SK-N-MC (cell line): ENCODE data around the gene CAVIN1.

Source experiments
- EZH2 ChIP-seq: fragments of 200-600 bp; sonication (generic); IDR thresholded peaks from one replicate; pipeline ENCODE4 v1.6.1; 2017; ENCODE audit warnings: antibody characterized with exemption
- POLR2AphosphoS5 ChIP-seq: IDR thresholded peaks from 2 replicates; pipeline ENCODE4 v1.6.1; 2012; ENCODE audit warnings: mild to moderate bottlenecking, low read depth, low read length, borderline replicate concordance

DNA sequence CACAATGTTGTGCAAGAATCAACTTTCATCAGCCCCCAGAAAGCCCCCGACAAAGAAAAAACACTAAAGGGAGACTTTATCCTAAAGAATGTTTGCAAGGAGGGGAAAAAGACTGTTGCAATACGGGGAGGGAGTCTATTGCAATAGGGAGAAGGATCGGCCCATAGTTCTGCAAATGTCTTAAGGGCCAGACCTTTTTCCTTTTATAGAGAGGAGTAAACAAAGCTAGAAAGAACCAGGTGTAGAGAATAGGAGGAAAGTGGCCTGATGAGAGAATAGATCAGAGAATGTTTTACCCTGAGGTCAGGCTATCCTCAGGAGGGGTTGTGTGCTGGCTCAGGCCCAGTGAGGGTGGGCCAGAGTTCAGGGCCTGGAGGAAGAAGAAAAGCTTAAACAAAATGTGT is 8.7 kb upstream of the CAVIN1 start:
- TF ChIP-seq POLR2AphosphoS5 (no peak), EZH2 (no peak)
